HEK293T (cell line): Measurements from ENCODE around the gene DSPP.
A peak's percentile ranks its signal among the peaks of the same experiment; 100 is the strongest.

Experiments
- CTCF ChIA-PET: fragments of 350-600 bp; formaldehyde crosslinking; extraction: SDS; loops from one replicate; lab custom pipeline; 2021; ENCODE audit warnings: antibody characterized with exemption, inconsistent platforms; lab: Yijun Ruan, JAX
- POLR2A ChIA-PET: fragments of 350-600 bp; formaldehyde crosslinking; extraction: SDS; loops from one replicate; lab custom pipeline; 2020; ENCODE audit warnings: antibody characterized with exemption, inconsistent platforms; lab: Yijun Ruan, JAX
- DNase-seq: peaks from one replicate; pipeline ENCODE4 v3.0.0; 2012; ENCODE audit warnings: mixed read lengths; ENCODE audit errors: extremely low spot score
- ARNT ChIP-seq: fragments of 450-650 bp; IDR thresholded peaks from 2 replicates; pipeline ENCODE4 v1.6.1; 2017; ENCODE audit warnings: mild to moderate bottlenecking
- BHLHE40 ChIP-seq: fragments of 450-650 bp; IDR thresholded peaks from 2 replicates; pipeline ENCODE4 v1.6.1; 2016; ENCODE audit warnings: mild to moderate bottlenecking, moderate library complexity, borderline replicate concordance
- CTBP1 ChIP-seq: fragments of 450-650 bp; IDR thresholded peaks from 2 replicates; pipeline ENCODE4 v1.6.1; 2016; ENCODE audit warnings: borderline replicate concordance
- ELF4 ChIP-seq: fragments of 450-650 bp; IDR thresholded peaks from 2 replicates; pipeline ENCODE4 v1.6.1; 2017; ENCODE audit warnings: antibody characterized with exemption
- FOXA1 ChIP-seq: fragments of 450-650 bp; IDR thresholded peaks from 2 replicates; pipeline ENCODE4 v1.6.1; 2016; ENCODE audit warnings: mild to moderate bottlenecking
- FOXK2 ChIP-seq: fragments of 450-650 bp; IDR thresholded peaks from 2 replicates; pipeline ENCODE4 v1.6.1; 2016; ENCODE audit warnings: mild to moderate bottlenecking
- FOXM1 ChIP-seq: fragments of 450-650 bp; IDR thresholded peaks from 2 replicates; pipeline ENCODE4 v1.6.1; 2017; ENCODE audit warnings: mild to moderate bottlenecking, borderline replicate concordance
- HDGF ChIP-seq: fragments of 450-650 bp; IDR thresholded peaks from 2 replicates; pipeline ENCODE4 v1.6.1; 2017; ENCODE audit warnings: antibody characterized with exemption, borderline replicate concordance
- L3MBTL2 ChIP-seq: fragments of 450-650 bp; conservative IDR thresholded peaks from 2 replicates; pipeline ENCODE4 v1.6.1; 2016; ENCODE audit warnings: mild to moderate bottlenecking
- LEF1 ChIP-seq: fragments of 450-650 bp; IDR thresholded peaks from 2 replicates; pipeline ENCODE4 v1.6.1; 2017; ENCODE audit warnings: mild to moderate bottlenecking, borderline replicate concordance
- NFRKB ChIP-seq: fragments of 450-650 bp; IDR thresholded peaks from 2 replicates; pipeline ENCODE4 v1.6.1; 2016; ENCODE audit warnings: mild to moderate bottlenecking, moderate library complexity
- SP1 ChIP-seq: fragments of 450-650 bp; IDR thresholded peaks from 2 replicates; pipeline ENCODE4 v1.6.1; 2017
- SUZ12 ChIP-seq: fragments of 450-650 bp; IDR thresholded peaks from 2 replicates; pipeline ENCODE4 v1.6.1; 2016; ENCODE audit warnings: mild to moderate bottlenecking
- TARDBP ChIP-seq: fragments of 450-650 bp; IDR thresholded peaks from 2 replicates; pipeline ENCODE4 v1.6.1; 2016
- ZNF384 ChIP-seq: fragments of 450-650 bp; IDR thresholded peaks from 2 replicates; pipeline ENCODE4 v1.6.1; 2016
- TF ChIP-seq, protein P1 (sequence below): fragments of 450-650 bp; IDR thresholded peaks from 2 replicates; pipeline ENCODE4 v1.6.1; 2016

Gene DSPP

DNA sequence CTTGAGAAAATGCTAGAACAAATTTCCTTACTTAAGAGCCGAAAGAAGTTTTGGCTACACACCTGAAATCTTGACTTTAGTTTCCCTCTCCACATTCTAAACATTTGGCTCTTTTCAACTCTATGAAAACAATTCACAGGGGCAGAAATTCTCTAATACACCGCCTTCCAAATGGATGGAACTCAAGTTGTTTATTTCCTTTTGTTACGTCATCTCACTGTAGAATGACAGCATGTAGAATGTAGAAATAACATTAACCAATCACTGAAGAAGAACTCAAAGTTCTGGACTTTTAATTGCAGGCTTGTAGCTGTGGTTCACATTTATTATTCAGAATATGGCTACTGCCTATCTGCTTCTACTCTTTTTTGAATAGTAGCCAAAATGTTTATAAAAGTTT, 43.6 kb downstream of the DSPP start:
- POLR2A ChIA-PET, result no interaction called here
- CTCF ChIA-PET, result no interaction called here
- DNase-seq, result no peak
- no peak for TF ChIP-seq HDGF
- no peak for TF ChIP-seq FOXM1
- TF ChIP-seq SUZ12, result no peak
- TF ChIP-seq SP1, result no peak
- no peak for TF ChIP-seq TARDBP
- no peak for TF ChIP-seq L3MBTL2
- TF ChIP-seq FOXK2, result no peak
- no peak for TF ChIP-seq ELF4
- no peak for TF ChIP-seq ZNF384

DNA sequence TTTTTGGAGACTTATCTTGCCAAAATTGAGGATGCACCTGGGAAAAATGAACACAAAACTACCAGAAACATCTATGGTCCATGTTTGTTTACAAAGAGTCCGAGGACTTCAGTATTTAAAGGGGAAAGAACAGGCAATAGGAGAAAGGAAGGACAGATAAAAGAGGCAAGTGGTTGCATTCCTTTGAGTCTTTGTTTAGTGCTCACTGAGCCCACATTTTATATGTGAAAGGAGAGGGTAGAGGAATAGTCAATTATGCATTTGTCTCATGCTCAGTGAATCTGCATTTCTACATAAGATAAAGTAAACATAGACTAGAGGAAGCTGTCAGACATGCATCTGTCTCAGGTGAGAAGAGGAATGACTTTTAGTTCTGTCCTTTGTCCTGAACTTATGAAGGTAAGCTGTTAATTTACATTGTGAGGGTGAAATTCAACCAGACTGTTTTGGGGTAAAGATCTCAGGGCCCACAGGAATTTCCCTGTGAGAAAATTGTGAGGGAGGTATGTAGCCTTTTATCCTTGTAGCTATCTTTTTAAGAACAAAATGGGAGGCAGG, 46.2 kb downstream of the DSPP start:
- ChIA-PET POLR2A (no interaction called here), CTCF (no interaction called here)
- TF ChIP-seq ARNT, result no peak
- no peak for TF ChIP-seq NFRKB
- TF ChIP-seq LEF1, result no peak
- TF ChIP-seq, protein P1, sequence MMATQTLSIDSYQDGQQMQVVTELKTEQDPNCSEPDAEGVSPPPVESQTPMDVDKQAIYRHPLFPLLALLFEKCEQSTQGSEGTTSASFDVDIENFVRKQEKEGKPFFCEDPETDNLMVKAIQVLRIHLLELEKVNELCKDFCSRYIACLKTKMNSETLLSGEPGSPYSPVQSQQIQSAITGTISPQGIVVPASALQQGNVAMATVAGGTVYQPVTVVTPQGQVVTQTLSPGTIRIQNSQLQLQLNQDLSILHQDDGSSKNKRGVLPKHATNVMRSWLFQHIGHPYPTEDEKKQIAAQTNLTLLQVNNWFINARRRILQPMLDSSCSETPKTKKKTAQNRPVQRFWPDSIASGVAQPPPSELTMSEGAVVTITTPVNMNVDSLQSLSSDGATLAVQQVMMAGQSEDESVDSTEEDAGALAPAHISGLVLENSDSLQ, result no peak
- no peak for TF ChIP-seq L3MBTL2
- no peak for TF ChIP-seq FOXA1
- no peak for TF ChIP-seq BHLHE40
- TF ChIP-seq CTBP1, result no peak
- no peak for TF ChIP-seq SP1
- no peak for TF ChIP-seq ELF4
- TF ChIP-seq TARDBP, result no peak
- TF ChIP-seq FOXK2, result no peak
- TF ChIP-seq HDGF, result no peak
- TF ChIP-seq SUZ12, result no peak
- no peak for TF ChIP-seq ZNF384
- no peak for TF ChIP-seq FOXM1
- DNase-seq, result no peak

DNA sequence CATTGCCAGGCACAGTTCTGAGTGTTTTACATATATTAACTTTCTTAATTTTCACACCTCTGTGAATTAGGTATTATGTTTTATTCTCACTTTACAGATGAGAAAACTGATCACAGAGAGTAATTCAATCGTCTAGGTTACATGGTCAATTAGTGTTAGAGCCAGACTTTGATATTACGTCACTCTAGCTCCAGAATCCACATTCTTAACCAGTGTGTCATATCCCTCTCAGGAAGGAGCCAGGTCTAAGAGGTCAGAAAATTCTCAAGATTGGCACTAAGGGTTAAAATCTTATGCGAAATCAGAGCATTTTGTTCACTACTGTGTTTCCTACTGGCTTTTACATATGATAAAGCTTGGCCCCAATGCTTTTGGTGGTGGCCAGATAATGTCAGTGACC, 49.2 kb downstream of the DSPP start:
- CTCF ChIA-PET, result no interaction called here

DNA sequence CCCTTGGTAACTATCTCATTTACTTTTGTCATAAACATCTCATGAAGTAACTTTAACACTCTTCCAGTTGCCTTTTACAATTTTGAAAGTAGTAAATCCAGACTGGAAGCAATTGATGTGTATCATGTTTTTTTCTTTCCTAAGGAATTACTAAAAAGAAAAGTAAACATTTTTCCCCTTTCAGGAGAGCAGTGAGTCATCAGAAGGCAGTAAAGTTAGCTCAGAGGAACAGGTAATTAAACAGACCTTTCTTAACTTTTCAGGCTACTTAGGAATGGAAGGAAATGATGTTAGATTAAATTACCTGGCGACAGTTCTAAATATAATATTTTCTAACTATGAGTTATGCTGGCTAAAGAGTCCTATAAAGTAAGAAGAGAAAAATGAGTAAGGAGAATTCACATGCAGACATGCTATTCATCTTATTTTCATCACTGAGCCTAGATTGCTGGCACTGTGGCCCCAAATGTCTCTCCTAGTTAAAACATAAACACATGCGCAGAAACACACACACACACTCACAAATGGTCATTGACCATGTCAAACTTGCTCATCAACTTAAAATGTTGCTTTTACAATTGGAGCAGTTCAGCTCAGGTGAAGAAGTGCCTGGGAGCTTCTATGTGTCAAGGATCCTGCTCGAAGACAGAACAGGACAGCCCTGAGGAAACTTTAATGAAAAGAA, 51.1 kb downstream of the DSPP start:
- no peak for DNase-seq
- POLR2A ChIA-PET, result no interaction called here
- CTCF ChIA-PET, result interaction anchor here (0.6 to 0.7 kb wide), 2 partner anchors 11 to 26 kb away, joined by 3 read pairs; no protein-coding TSS in a partner anchor
- TF ChIP-seq, protein P1, result peak; percentile 12; the same call in 1 of the 2 replicates
- TF ChIP-seq HDGF, result no peak
- no peak for TF ChIP-seq SP1
- TF ChIP-seq ARNT, result no peak

More for the DNA sequence above, 49.2 kb downstream of the DSPP start:
- no peak for DNase-seq
- TF ChIP-seq, protein P1, result no peak
- TF ChIP-seq ARNT (no peak), SP1 (no peak), NFRKB (no peak), FOXM1 (no peak), HDGF (no peak), TARDBP (no peak), L3MBTL2 (no peak), FOXA1 (no peak), ZNF384 (no peak), ELF4 (no peak), BHLHE40 (no peak), FOXK2 (no peak), SUZ12 (no peak), CTBP1 (no peak), LEF1 (no peak)
- POLR2A ChIA-PET, result interaction anchor here (0.5 kb wide), 1 partner anchor 173 kb away, joined by 3 read pairs; no protein-coding TSS in a partner anchor

DNA sequence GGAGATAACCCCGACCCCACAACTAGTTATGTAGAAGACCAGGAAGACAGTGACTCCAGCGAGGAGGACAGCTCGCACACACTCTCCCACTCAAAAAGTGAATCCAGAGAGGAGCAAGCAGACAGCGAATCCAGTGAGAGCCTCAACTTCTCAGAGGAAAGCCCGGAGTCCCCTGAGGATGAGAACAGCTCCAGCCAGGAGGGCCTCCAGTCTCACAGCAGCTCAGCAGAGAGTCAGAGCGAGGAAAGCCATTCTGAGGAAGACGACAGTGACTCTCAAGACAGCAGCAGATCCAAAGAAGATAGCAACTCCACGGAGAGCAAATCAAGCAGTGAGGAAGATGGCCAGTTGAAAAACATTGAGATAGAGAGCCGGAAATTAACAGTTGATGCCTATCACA, 54.5 kb downstream of the DSPP start:
- ChIA-PET POLR2A (no interaction called here), CTCF (interaction anchor here (0.5 to 1.1 kb wide), 2 partner anchors 119 to 190 kb away, joined by 3 to 4 read pairs; no protein-coding TSS in a partner anchor)
- no peak for DNase-seq
- TF ChIP-seq NFRKB, result no peak
- TF ChIP-seq L3MBTL2, result no peak
- no peak for TF ChIP-seq HDGF
- no peak for TF ChIP-seq FOXK2
- no peak for TF ChIP-seq SUZ12
- TF ChIP-seq SP1, result no peak
- TF ChIP-seq ARNT, result no peak
- no peak for TF ChIP-seq ZNF384
- TF ChIP-seq, protein P1, result no peak
- TF ChIP-seq ELF4, result no peak
- no peak for TF ChIP-seq CTBP1
- TF ChIP-seq FOXA1, result no peak
- TF ChIP-seq BHLHE40, result no peak
- TF ChIP-seq FOXM1, result no peak
